Measurements from ENCODE around the gene PCP4L1. TPM values are rescaled to one million over a fixed set of nuclear protein-coding genes. Genes with fewer than 3 reads are reported as not detected.

The PCP4L1 gene
- total and polyA plus RNA-seq, 2 donors (not counting 1 experiment from before 2014, with no cell fraction given), result not detected

- TF ChIP-seq CTCF (conservative IDR thresholded peaks at IDR 0.05 in 1 of 2, IDR thresholded peaks at IDR 0.05 in 1 of 2; ENCODE audit: low read depth in 1 of 2, low read length in 2 of 2) (no peak), EZH2 (IDR thresholded peaks at IDR 0.05; ENCODE audit: low read length, missing control alignments) (no peak)
- no peaks in the 10 kb centered on the region for H3K79me2 ChIP-seq (ENCODE audit: control insufficient read depth, insufficient read depth, low read length)
- H4K20me1 ChIP-seq (ENCODE audit: control insufficient read depth, extremely low read depth, insufficient read depth, low read length), result no peaks in the 10 kb centered on the region
- H3K27me3 ChIP-seq (ENCODE audit: control insufficient read depth, insufficient read depth, low read length), result no peaks in the 10 kb centered on the region
- no peaks in the 10 kb centered on the region for H3K9me3 ChIP-seq (ENCODE audit: control insufficient read depth, insufficient read depth, low read depth, low read length)
- no peak overlapping the region for H3K4me3 ChIP-seq (replicated peaks in 1 of 4; ENCODE audit: control extremely low read depth in 1 of 4, insufficient read depth in 1 of 4, low read depth in 3 of 4, low read length in 4 of 4)
- no peak overlapping the region for H3K4me2 ChIP-seq (ENCODE audit: extremely low read depth, insufficient read depth, low read length)
- H2AFZ ChIP-seq (ENCODE audit: low read length), result no peak overlapping the region
- H3K27ac ChIP-seq (ENCODE audit: insufficient read depth, low read length), result no peak overlapping the region
- no peak overlapping the region for H3K9ac ChIP-seq (ENCODE audit: insufficient read depth, low read length)
- H3K4me1 ChIP-seq (ENCODE audit: control insufficient read depth, extremely low read depth, insufficient read depth, low read length), result peaks cover 6% of the 10 kb centered on the region
- no peak for DNase-seq (ENCODE audit: low read depth in 2 of 2)
- H3K36me3 ChIP-seq (ENCODE audit: control insufficient read depth, insufficient read depth, low read length), result peaks cover 8% of the 10 kb centered on the region
Observed at GRCh38 chr1:161229896-161230295, 28.6 kb upstream of the PCP4L1 start.

GRCh38 chr1:161230762-161231161, 27.8 kb upstream of the PCP4L1 start:
- DNase-seq (ENCODE audit: low read depth in 2 of 2), result no peak
- Histone ChIP-seq H3K4me2 (ENCODE audit: extremely low read depth, insufficient read depth, low read length) (no peak overlapping the region), H2AFZ (ENCODE audit: low read length) (no peak overlapping the region), H3K4me3 (replicated peaks in 1 of 4; ENCODE audit: control extremely low read depth in 1 of 4, insufficient read depth in 1 of 4, low read depth in 3 of 4, low read length in 4 of 4) (no peak overlapping the region), H3K79me2 (ENCODE audit: control insufficient read depth, insufficient read depth, low read length) (no peaks in the 10 kb centered on the region), H3K9ac (ENCODE audit: insufficient read depth, low read length) (no peak overlapping the region), H3K36me3 (ENCODE audit: control insufficient read depth, insufficient read depth, low read length) (peaks cover 8% of the 10 kb centered on the region), H4K20me1 (ENCODE audit: control insufficient read depth, extremely low read depth, insufficient read depth, low read length) (no peaks in the 10 kb centered on the region), H3K27ac (ENCODE audit: insufficient read depth, low read length) (no peak overlapping the region), H3K4me1 (ENCODE audit: control insufficient read depth, extremely low read depth, insufficient read depth, low read length) (peaks cover 6% of the 10 kb centered on the region), H3K27me3 (ENCODE audit: control insufficient read depth, insufficient read depth, low read length) (no peaks in the 10 kb centered on the region), H3K9me3 (ENCODE audit: control insufficient read depth, insufficient read depth, low read depth, low read length) (no peaks in the 10 kb centered on the region)
- no peak for TF ChIP-seq CTCF (conservative IDR thresholded peaks at IDR 0.05 in 1 of 2, IDR thresholded peaks at IDR 0.05 in 1 of 2; ENCODE audit: low read depth in 1 of 2, low read length in 2 of 2)
- no peak for TF ChIP-seq EZH2 (IDR thresholded peaks at IDR 0.05; ENCODE audit: low read length, missing control alignments)

GRCh38 chr1:161233102-161233501, 25.4 kb upstream of the PCP4L1 start:
- Histone ChIP-seq H3K27me3 (ENCODE audit: control insufficient read depth, insufficient read depth, low read length) (no peaks in the 10 kb centered on the region), H4K20me1 (ENCODE audit: control insufficient read depth, extremely low read depth, insufficient read depth, low read length) (no peaks in the 10 kb centered on the region), H3K4me1 (ENCODE audit: control insufficient read depth, extremely low read depth, insufficient read depth, low read length) (no peaks in the 10 kb centered on the region), H3K79me2 (ENCODE audit: control insufficient read depth, insufficient read depth, low read length) (no peaks in the 10 kb centered on the region), H3K4me3 (replicated peaks in 1 of 4; ENCODE audit: control extremely low read depth in 1 of 4, insufficient read depth in 1 of 4, low read depth in 3 of 4, low read length in 4 of 4) (no peak overlapping the region), H3K9ac (ENCODE audit: insufficient read depth, low read length) (no peak overlapping the region), H3K9me3 (ENCODE audit: control insufficient read depth, insufficient read depth, low read depth, low read length) (no peaks in the 10 kb centered on the region), H2AFZ (ENCODE audit: low read length) (no peak overlapping the region), H3K27ac (ENCODE audit: insufficient read depth, low read length) (no peak overlapping the region), H3K4me2 (ENCODE audit: extremely low read depth, insufficient read depth, low read length) (no peak overlapping the region), H3K36me3 (ENCODE audit: control insufficient read depth, insufficient read depth, low read length) (peaks cover 8% of the 10 kb centered on the region)
- TF ChIP-seq CTCF (conservative IDR thresholded peaks at IDR 0.05 in 1 of 2, IDR thresholded peaks at IDR 0.05 in 1 of 2; ENCODE audit: low read depth in 1 of 2, low read length in 2 of 2) (no peak), EZH2 (IDR thresholded peaks at IDR 0.05; ENCODE audit: low read length, missing control alignments) (no peak)
- no peak for DNase-seq (ENCODE audit: low read depth in 2 of 2)
